ENCODE results near the gene ATP9B.

The ATP9B gene

DNA sequence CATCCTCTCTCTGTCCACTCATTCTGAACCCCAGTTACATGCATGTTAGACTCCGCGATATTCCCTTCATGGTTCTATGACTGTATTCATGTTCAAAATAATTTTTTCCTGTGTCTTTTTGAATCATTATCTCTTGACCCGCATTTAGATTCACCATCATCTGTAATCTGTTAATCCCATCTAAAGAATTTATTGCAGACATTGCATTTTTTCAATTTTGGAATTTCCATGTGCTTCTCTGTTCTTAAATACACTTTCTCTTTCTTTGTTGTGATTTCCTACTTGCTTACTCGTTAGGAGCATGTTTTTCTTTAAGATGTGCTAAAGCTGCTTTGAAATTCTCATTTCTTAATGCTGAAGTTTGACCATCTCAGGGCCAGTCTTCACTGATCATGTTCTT, 122.2 kb downstream of the ATP9B start:
- H3K4me3 ChIP-seq (ENCODE audit: low read depth, low read length), result no peak overlapping the region
- TF ChIP-seq, protein P1, sequence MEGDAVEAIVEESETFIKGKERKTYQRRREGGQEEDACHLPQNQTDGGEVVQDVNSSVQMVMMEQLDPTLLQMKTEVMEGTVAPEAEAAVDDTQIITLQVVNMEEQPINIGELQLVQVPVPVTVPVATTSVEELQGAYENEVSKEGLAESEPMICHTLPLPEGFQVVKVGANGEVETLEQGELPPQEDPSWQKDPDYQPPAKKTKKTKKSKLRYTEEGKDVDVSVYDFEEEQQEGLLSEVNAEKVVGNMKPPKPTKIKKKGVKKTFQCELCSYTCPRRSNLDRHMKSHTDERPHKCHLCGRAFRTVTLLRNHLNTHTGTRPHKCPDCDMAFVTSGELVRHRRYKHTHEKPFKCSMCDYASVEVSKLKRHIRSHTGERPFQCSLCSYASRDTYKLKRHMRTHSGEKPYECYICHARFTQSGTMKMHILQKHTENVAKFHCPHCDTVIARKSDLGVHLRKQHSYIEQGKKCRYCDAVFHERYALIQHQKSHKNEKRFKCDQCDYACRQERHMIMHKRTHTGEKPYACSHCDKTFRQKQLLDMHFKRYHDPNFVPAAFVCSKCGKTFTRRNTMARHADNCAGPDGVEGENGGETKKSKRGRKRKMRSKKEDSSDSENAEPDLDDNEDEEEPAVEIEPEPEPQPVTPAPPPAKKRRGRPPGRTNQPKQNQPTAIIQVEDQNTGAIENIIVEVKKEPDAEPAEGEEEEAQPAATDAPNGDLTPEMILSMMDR (IDR thresholded peaks at IDR 0.05; ENCODE audit: control insufficient read depth, extremely low read depth, insufficient read depth), result no peak
- no peak for DNase-seq (ENCODE audit: low read depth)

DNA sequence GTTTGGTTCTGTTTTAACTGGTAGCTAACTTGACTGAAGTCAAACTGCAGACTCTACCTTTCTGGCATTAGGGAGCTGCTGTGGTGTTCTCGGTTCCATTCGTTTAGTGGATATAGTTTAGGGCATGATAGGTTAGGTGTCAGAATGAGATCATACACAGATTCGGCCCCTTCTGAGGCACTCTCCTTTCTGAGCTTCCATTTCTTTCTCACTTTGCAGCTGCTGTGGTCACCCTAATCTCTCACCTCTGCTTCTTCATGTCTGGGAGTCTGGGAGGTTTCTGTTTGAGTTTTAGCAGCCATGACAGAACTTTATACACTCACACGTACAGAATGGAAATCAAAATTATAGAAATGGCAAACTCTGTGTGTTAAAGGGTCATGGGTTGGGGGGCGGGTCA, 122.8 kb downstream of the ATP9B start:
- TF ChIP-seq, protein P1 (IDR thresholded peaks at IDR 0.05; ENCODE audit: control insufficient read depth, extremely low read depth, insufficient read depth), result no peak
- H3K4me3 ChIP-seq (ENCODE audit: low read depth, low read length), result no peak overlapping the region
- no peak for DNase-seq (ENCODE audit: low read depth)

- no peak for DNase-seq (ENCODE audit: low read depth)
- TF ChIP-seq, protein P1 (IDR thresholded peaks at IDR 0.05; ENCODE audit: control insufficient read depth, extremely low read depth, insufficient read depth), result no peak
- no peak overlapping the region for H3K4me3 ChIP-seq (ENCODE audit: low read depth, low read length)
These were observed 124.6 kb downstream of the ATP9B start for GRCh38 chr18:79193826-79194225.

GRCh38 chr18:79195716-79196683, 126.8 kb downstream of the ATP9B start:
- DNase-seq (ENCODE audit: low read depth), result no peak
- TF ChIP-seq, protein P1 (IDR thresholded peaks at IDR 0.05; ENCODE audit: control insufficient read depth, extremely low read depth, insufficient read depth), result no peak
- H3K4me3 ChIP-seq (ENCODE audit: low read depth, low read length), result no peak overlapping the region

DNA sequence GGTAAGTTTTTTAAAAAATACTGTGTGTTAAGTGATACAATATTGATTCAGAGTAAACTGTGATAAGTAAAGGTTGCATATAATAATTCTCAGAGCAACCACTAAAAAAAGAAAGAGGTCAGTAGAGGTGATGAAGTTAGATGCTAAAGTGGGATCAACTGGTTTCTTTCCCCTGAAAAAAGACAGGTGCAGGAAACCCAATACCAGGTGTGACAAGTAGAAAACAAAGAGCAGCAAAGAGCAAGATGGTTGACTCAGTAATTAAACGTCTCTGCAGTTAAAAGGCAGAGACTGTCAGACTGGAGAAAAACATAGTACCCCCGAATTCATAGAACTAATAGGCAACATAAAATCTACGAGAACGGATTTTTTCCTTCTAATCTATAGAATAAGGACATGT, 128.3 kb downstream of the ATP9B start:
- DNase-seq (ENCODE audit: low read depth), result no peak
- TF ChIP-seq, protein P1 (IDR thresholded peaks at IDR 0.05; ENCODE audit: control insufficient read depth, extremely low read depth, insufficient read depth), result no peak
- H3K4me3 ChIP-seq (ENCODE audit: low read depth, low read length), result no peak overlapping the region

DNA sequence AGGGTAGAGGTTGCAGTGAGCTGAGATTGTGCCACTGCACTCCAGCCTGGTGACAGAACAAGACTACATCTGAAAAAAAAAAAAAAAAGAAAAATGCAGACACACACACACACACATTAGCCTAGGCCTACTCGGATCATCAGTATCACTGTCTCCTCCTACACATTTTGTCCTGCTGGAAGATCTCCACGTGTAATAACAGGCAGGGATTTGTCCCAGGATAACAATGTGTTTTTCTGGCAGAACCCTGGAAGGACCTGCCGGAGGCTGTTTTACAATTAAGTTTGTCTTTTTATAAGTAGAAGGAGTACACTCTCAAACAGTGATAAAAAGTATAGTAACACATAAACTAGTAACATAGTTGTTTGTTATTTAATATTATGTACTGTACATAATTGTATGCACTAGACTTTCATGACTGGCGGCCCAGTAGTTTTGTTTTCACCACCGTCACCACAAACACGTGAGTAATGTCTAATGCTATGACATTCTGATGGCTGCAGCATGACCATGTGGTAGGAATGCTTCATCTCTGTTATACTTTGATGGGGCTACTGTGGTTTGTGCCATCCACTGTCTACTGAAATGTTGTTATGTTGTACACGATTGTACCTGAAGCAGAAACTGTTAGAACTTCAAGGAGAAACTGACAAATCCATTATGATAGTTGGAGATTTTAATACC, 130.6 kb downstream of the ATP9B start:
- H3K4me3 ChIP-seq (ENCODE audit: low read depth, low read length), result no peak overlapping the region
- peak; percentile 95 for DNase-seq (ENCODE audit: low read depth)
- TF ChIP-seq, protein P1 (IDR thresholded peaks at IDR 0.05; ENCODE audit: control insufficient read depth, extremely low read depth, insufficient read depth), result no peak

Data from LNCaP clone FGC (cell line).